Spleen (tissue), 11 donors: ENCODE measurements around the gene CDC42BPA. TPM values are rescaled to one million over a fixed set of nuclear protein-coding genes. Genes with fewer than 3 reads are reported as not detected.

Source experiments
- DNase-seq: peaks from one replicate; pipeline ENCODE4 v3.0.0-alpha.2; 2020
- H3K27ac ChIP-seq, 8 donors: fragments of 200-600 bp; sonication (generic) in 7 of 8; 1 replicate in 4 of 8; 2 replicates in 4 of 8; pipeline versions ENCODE4 v1.5.0 to v1.8.0; 2016 to 2021; ENCODE audit warnings: inconsistent platforms in 4 of 8, mild to moderate bottlenecking in 4 of 8, moderate library complexity in 1 of 8
- H3K27me3 ChIP-seq, 7 donors: fragments of 200-600 bp; sonication (generic) in 6 of 7; replicated peaks in 1 of 7; 1 replicate in 4 of 7; 2 replicates in 3 of 7; pipeline versions ENCODE4 v1.5.0 to v1.8.0; 2016 to 2021; ENCODE audit warnings: inconsistent platforms in 3 of 7, mild to moderate bottlenecking in 1 of 7
- H3K36me3 ChIP-seq, 6 donors: fragments of 200-600 bp; sonication (generic) in 5 of 6; 1 replicate in 4 of 6; 2 replicates in 2 of 6; pipeline versions ENCODE4 v1.5.0 to v1.8.0; 2016 to 2021; ENCODE audit warnings: inconsistent platforms in 2 of 6
- H3K4me1 ChIP-seq, 6 donors: fragments of 200-600 bp; sonication (generic) in 5 of 6; 1 replicate in 3 of 6; 2 replicates in 3 of 6; pipeline versions ENCODE4 v1.5.0 to v1.8.0; 2016 to 2021; ENCODE audit warnings: inconsistent platforms in 3 of 6
- H3K4me3 ChIP-seq, 8 donors: fragments of 200-600 bp; sonication (generic) in 7 of 8; 1 replicate in 4 of 8; 2 replicates in 4 of 8; pipeline versions ENCODE4 v1.5.0 to v1.8.0; 2016 to 2021; ENCODE audit warnings: inconsistent platforms in 4 of 8, mild to moderate bottlenecking in 4 of 8, moderate library complexity in 2 of 8
- H3K9me3 ChIP-seq, 8 donors: fragments of 200-600 bp; sonication (generic) in 7 of 8; 1 replicate in 4 of 8; 2 replicates in 4 of 8; pipeline versions ENCODE4 v1.5.0 to v1.8.0; 2016 to 2021; ENCODE audit warnings: inconsistent platforms in 4 of 8
- CTCF ChIP-seq, 11 experiments: fragments of 200-600 bp in 7 of 11; fragments of 450-650 bp in 4 of 11; sonication (generic) in 4 of 11; IDR thresholded peaks in 8 of 11; conservative IDR thresholded peaks in 3 of 11; 1 replicate in 7 of 11; 2 replicates in 4 of 11; pipeline versions ENCODE4 v1.4.0 to v1.8.0; 2016 to 2021; ENCODE audit warnings: antibody characterized with exemption in 11 of 11, inconsistent platforms in 4 of 11, mild to moderate bottlenecking in 1 of 11
- POLR2A ChIP-seq, 3 donors: fragments of 450-650 bp; IDR thresholded peaks; one replicate each; pipeline ENCODE4 v1.5.1; 2017; ENCODE audit warnings: antibody characterized with exemption in 3 of 3, mild to moderate bottlenecking in 1 of 3
- POLR2AphosphoS5 ChIP-seq, 3 donors: sonication (generic); formaldehyde crosslinking; IDR thresholded peaks; one replicate each; pipeline ENCODE4 v1.5.1; 2017; ENCODE audit warnings: antibody characterized with exemption in 3 of 3
- WGBS, 5 donors: extraction: QIAGEN DNeasy Blood & Tissue Kit in 3 of 5; methylation state at CpG; one replicate each; pipeline versions ENCODE4 v1.1.5 to v1.1.7; 2013 to 2018; 5-methylcytosine and 5-hydroxymethylcytosine counted together
- intact Hi-C: fragments of 100-400 bp; cut with DNase I; formaldehyde crosslinking; loops from one replicate; pipeline ENCODE4 v1.15.0; 2023; ENCODE audit warnings: low total_unique reads
- polyA plus RNA-seq, 3 donors: library from polyadenylated mRNA; stranded (reverse); fragments of 200-250 nt; gene quantifications; one replicate each; pipeline ENCODE4 v1.2.1, GENCODE V29; 2013
- total RNA-seq, 7 donors: library from RNA; depleted of rRNA in 3 of 7; stranded (reverse); fragments of >200 nt in 3 of 7; fragmentation: NEBNext Ultra II Directional in 4 of 7; extraction: Animal tissue kit (Norgen Biotek cat#: 25700) in 4 of 7; gene quantifications; one replicate each; pipeline versions ENCODE4 v1.1.0 to v1.2.1, GENCODE V29; 2016 to 2021
- donor health status: healthy with polysubstance abuse.
- donor health status: DM: no; HTN: no; CAD: no; lungs with moderate emphysema.
- donor health status: DM: no; HTN: no; CAD: no.
- donor health status: Bipolar disorder and iron deficiency.
- donor health status: healthy.
- donor health status: DM: no; HTN: no; CAD: no.
- donor health status: DM: yes; HTN: yes; CAD: no.

CDC42BPA gene
- total and polyA plus RNA-seq, 10 donors: 1.1 to 36.4 (median 27.6) TPM

- 83 to 93% (median 91%) methylated on average over 1 of the region's 1 CpG for WGBS, 5 donors
- DNase-seq: no peak
- Histone ChIP-seq H3K4me3 (no peak overlapping the region), H3K36me3 (no peaks in the 10 kb centered on the region), H3K27ac (peak overlapping the region in 6 of 8 donors; percentile 30 to 69 (median 49)), H3K9me3 (no peaks in the 10 kb centered on the region), H3K27me3 (peaks cover 0 to 7% (median 0%) of the 10 kb centered on the region in 7 donors), H3K4me1 (peaks cover 0 to 9% (median 0%) of the 10 kb centered on the region in 6 donors)
- TF ChIP-seq CTCF (IDR thresholded peaks at IDR 0.05 in 8 of 11, conservative IDR thresholded peaks at IDR 0.05 in 3 of 11): no peak
- no peak for TF ChIP-seq POLR2A (IDR thresholded peaks at IDR 0.05)
- TF ChIP-seq POLR2AphosphoS5 (IDR thresholded peaks at IDR 0.05): no peak
- intact Hi-C loops: no loop called here
Observed at GRCh38 chr1:227219715-227220292, 98.5 kb downstream of the CDC42BPA start.

- no peak for TF ChIP-seq CTCF (IDR thresholded peaks at IDR 0.05 in 8 of 11, conservative IDR thresholded peaks at IDR 0.05 in 3 of 11)
- peak in 1 of 3 donors; percentile 27 for TF ChIP-seq POLR2AphosphoS5 (IDR thresholded peaks at IDR 0.05)
- no peak for TF ChIP-seq POLR2A (IDR thresholded peaks at IDR 0.05)
- H3K4me1 ChIP-seq: peaks cover 0 to 9% (median 0%) of the 10 kb centered on the region in 6 donors
- 27 to 38% (median 35%) methylated on average over 6 of the region's 6 CpGs for WGBS, 5 donors
- H3K27ac ChIP-seq: peak overlapping the region in 6 of 8 donors; percentile 30 to 69 (median 49)
- H3K27me3 ChIP-seq: peaks cover 0 to 4% (median 0%) of the 10 kb centered on the region in 7 donors
- H3K9me3 ChIP-seq: no peaks in the 10 kb centered on the region
- H3K36me3 ChIP-seq: no peaks in the 10 kb centered on the region
- H3K4me3 ChIP-seq: no peak overlapping the region
- intact Hi-C loops: no loop called here
- no peak for DNase-seq
Observed at GRCh38 chr1:227218870-227219573, 99.3 kb downstream of the CDC42BPA start.

- WGBS, 5 donors: 89 to 97% (median 92%) methylated on average over 2 of the region's 2 CpGs
- Histone ChIP-seq H3K27ac (no peak overlapping the region), H3K4me1 (peaks cover 0 to 5% (median 0%) of the 10 kb centered on the region in 6 donors), H3K36me3 (no peaks in the 10 kb centered on the region), H3K4me3 (no peak overlapping the region), H3K9me3 (no peaks in the 10 kb centered on the region), H3K27me3 (no peaks in the 10 kb centered on the region)
- TF ChIP-seq POLR2AphosphoS5 (IDR thresholded peaks at IDR 0.05) (no peak), CTCF (IDR thresholded peaks at IDR 0.05 in 8 of 11, conservative IDR thresholded peaks at IDR 0.05 in 3 of 11) (no peak), POLR2A (IDR thresholded peaks at IDR 0.05) (no peak)
- DNase-seq: no peak
- intact Hi-C loops: no loop called here
Observed at GRCh38 chr1:227215863-227216510, 102.3 kb downstream of the CDC42BPA start.

GRCh38 chr1:227214207-227214606 is 104.1 kb downstream of the CDC42BPA start:
- WGBS, 5 donors: 85 to 91% (median 88%) methylated on average over 3 of the region's 3 CpGs
- DNase-seq: no peak
- intact Hi-C loops: no loop called here
- no peak for TF ChIP-seq POLR2AphosphoS5 (IDR thresholded peaks at IDR 0.05)
- no peak for TF ChIP-seq CTCF (IDR thresholded peaks at IDR 0.05 in 8 of 11, conservative IDR thresholded peaks at IDR 0.05 in 3 of 11)
- TF ChIP-seq POLR2A (IDR thresholded peaks at IDR 0.05): no peak
- Histone ChIP-seq H3K9me3 (no peaks in the 10 kb centered on the region), H3K27me3 (no peaks in the 10 kb centered on the region), H3K27ac (no peak overlapping the region), H3K4me3 (no peak overlapping the region), H3K36me3 (no peaks in the 10 kb centered on the region), H3K4me1 (no peaks in the 10 kb centered on the region)
